Measurements from ENCODE around the gene CDH18.

CDH18 gene

DNA sequence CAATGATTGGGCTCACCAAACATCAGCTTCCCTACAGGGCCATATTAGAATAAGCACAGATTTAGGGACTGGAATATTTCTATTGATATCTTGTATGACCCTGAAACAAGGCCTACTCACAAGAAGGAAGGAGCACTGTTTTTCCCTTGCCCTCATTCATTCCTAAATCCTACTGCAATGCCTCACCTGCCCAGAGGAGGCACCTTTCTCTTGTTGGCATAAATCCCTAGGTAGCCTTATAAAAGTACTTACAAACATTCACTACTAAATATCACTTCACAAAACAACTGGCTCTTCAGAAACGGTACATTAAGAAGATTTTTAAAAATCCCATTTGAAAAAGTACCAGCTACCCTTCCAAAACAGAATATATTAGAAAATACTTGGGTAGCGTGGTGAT is 449.4 kb downstream of the CDH18 start:
- TF ChIP-seq, protein P1, sequence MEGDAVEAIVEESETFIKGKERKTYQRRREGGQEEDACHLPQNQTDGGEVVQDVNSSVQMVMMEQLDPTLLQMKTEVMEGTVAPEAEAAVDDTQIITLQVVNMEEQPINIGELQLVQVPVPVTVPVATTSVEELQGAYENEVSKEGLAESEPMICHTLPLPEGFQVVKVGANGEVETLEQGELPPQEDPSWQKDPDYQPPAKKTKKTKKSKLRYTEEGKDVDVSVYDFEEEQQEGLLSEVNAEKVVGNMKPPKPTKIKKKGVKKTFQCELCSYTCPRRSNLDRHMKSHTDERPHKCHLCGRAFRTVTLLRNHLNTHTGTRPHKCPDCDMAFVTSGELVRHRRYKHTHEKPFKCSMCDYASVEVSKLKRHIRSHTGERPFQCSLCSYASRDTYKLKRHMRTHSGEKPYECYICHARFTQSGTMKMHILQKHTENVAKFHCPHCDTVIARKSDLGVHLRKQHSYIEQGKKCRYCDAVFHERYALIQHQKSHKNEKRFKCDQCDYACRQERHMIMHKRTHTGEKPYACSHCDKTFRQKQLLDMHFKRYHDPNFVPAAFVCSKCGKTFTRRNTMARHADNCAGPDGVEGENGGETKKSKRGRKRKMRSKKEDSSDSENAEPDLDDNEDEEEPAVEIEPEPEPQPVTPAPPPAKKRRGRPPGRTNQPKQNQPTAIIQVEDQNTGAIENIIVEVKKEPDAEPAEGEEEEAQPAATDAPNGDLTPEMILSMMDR (IDR thresholded peaks at IDR 0.05; ENCODE audit: low read depth, low read length): no peak
- H3K4me3 ChIP-seq (ENCODE audit: low read depth, low read length): no peak overlapping the region

DNA sequence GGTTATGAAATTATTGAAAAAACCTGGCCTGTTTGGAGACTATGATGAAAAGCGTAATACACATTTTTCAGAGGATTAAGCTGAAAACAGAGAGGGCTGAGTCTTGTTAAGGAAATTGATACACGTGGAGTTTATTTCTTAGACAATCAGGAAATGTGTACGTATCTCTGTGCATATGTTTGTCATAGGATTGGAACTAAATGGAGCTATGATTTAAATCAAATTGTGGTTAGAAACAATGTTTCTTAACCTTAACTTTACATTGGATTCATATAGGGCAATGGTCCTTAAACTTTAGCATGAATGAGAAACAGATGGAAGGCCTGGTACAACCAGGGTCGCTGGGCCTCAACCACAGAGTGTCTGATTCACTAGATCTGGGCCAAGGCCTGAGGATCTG is 451.6 kb downstream of the CDH18 start:
- H3K4me3 ChIP-seq (ENCODE audit: low read depth, low read length): no peak overlapping the region
- TF ChIP-seq, protein P1 (IDR thresholded peaks at IDR 0.05; ENCODE audit: low read depth, low read length): no peak

DNA sequence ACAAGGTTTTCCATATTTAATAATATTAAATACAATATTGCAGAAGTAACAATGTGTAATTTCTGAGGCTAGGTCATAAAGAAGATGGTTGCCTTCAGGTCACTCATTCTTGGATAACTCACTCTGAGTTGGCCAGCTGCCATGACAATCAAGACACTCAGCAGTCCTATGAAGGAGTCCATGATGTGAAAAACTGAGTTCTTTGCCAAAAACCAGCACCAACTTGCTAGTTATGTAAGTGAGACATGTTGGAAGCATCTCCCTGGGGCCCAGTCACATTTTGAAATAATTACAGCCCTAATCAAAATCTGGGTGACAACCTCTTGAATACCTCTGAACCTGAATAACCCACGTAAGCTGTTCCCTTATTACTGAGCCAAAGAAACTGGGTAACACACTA is 453.2 kb downstream of the CDH18 start:
- no peak overlapping the region for H3K4me3 ChIP-seq (ENCODE audit: low read depth, low read length)
- TF ChIP-seq, protein P1 (IDR thresholded peaks at IDR 0.05; ENCODE audit: low read depth, low read length): no peak

DNA sequence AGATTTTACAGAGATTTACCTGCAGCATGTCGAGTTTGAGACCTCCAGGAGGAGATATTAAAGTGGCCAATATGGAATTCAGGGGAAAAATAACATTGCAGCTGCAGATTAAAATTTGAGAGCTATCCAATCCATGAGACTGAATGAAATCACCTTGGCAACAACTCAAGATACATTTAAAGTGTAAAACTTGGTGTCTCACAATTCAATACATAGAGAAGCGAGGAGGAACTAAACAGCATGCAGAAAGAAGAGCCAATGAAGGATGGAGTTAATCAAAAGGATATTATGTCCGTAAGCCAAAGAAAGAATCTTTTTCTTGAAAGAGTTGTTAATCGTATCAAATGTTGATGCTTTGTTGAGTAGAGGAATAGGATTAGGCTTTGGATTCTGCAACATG is 455.1 kb downstream of the CDH18 start:
- no peak overlapping the region for H3K4me3 ChIP-seq (ENCODE audit: low read depth, low read length)
- TF ChIP-seq, protein P1 (IDR thresholded peaks at IDR 0.05; ENCODE audit: low read depth, low read length): no peak

DNA sequence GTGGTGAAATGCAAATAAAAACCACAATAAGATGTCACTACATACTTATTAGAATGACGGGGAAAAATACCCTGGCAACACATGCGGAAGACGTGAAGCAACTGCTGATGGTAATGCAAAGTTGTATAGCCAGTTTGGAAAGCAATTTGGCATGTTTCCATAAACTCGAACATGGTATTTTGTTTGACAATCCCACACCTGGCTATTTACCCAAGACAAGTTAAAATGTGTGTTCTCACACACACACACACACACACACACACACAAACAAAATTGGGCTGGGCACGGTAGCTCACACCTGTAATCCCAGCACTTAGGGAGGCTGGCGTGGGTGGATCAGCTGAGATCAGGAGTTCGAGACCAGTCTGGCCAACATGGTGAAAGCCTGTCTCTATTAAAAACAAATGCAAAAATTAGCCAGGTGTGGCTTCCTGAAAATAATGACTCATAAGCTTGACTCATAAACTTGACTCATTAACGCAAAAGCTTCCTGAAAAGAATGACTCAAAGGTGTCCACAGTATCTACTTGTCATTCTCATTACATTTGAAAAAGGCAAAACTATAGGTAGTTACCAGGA is 456.5 kb downstream of the CDH18 start:
- TF ChIP-seq, protein P1 (IDR thresholded peaks at IDR 0.05; ENCODE audit: low read depth, low read length): no peak
- H3K4me3 ChIP-seq (ENCODE audit: low read depth, low read length): no peak overlapping the region

DNA sequence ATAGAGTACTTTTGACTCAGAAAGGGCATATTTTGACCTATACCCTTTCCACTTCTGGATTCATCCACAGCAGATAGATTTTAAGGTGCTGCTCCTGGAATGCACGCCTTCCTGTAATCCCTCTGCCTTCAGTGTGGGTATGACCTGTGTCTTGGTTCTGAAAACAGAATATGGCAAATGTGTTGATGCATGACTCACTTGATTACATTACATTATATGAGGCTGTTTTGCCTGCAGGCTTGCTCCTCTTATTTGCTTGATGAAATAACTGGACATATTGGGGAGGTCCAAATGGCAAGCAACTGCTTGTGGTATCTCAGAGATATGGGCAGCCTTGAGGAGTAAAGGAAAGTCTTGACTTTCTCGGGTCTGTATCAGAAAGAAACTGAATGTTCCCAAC is 468.6 kb downstream of the CDH18 start:
- no peak overlapping the region for H3K4me3 ChIP-seq (ENCODE audit: low read depth, low read length)
- TF ChIP-seq, protein P1 (IDR thresholded peaks at IDR 0.05; ENCODE audit: low read depth, low read length): no peak

DNA sequence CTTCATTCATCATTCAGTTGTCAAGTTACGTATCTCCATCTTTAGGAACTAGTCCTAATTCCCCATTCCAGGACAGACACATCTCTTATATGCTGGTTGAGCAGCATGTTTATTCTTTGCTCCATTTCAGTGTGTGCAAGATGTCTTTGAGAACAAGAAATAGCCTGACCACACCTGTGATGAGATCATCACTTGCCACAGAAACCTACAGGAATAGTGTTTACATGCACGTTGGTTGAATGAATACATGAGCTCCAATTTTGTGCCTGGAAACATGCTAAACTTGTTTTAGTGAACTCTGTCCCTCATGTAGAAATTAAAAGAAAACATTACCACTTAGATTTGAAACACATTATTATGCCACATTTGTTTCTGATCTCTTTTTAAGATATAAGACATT is 489.1 kb downstream of the CDH18 start:
- no peak overlapping the region for H3K4me3 ChIP-seq (ENCODE audit: low read depth, low read length)

More for the DNA sequence above, 489.1 kb downstream of the CDH18 start:
- TF ChIP-seq, protein P1 (IDR thresholded peaks at IDR 0.05; ENCODE audit: low read depth, low read length): no peak
